NCI-H128 (cell line): ENCODE data around the gene PARD6B.

Experiments used
- DNase-seq: peaks from one replicate; lab custom pipeline; 2025; ENCODE audit not compliant: unreplicated experiment; lab: John Stamatoyannopoulos, UW

PARD6B gene

GRCh38 chr20:50723672-50724071, 7.7 kb upstream of the PARD6B start:
- DNase-seq, result no peak

GRCh38 chr20:50724112-50724725, 7.2 kb upstream of the PARD6B start:
- no peak for DNase-seq

- DNase-seq, result no peak
Measured at GRCh38 chr20:50724851-50725723, 6.3 kb upstream of the PARD6B start.

GRCh38 chr20:50725724-50726005, 5.7 kb upstream of the PARD6B start:
- DNase-seq, result no peak

- DNase-seq, result no peak
Measured at GRCh38 chr20:50726955-50727791, 4.2 kb upstream of the PARD6B start.

- no peak for DNase-seq
Measured at GRCh38 chr20:50727792-50728485, 3.4 kb upstream of the PARD6B start.

- no peak for DNase-seq
Measured at GRCh38 chr20:50728486-50728980, 2.8 kb upstream of the PARD6B start.

- no peak for DNase-seq
Measured at GRCh38 chr20:50728981-50729874, 2.2 kb upstream of the PARD6B start.

GRCh38 chr20:50729901-50730764, 1.2 kb upstream of the PARD6B start:
- no peak for DNase-seq

- DNase-seq, result no peak
Measured at GRCh38 chr20:50730765-50731054, 670 bp upstream of the PARD6B start.

- no peak for DNase-seq
Measured at GRCh38 chr20:50731930-50732690, 730 bp downstream of the PARD6B start.

- no peak for DNase-seq
Measured at GRCh38 chr20:50733644-50734349, 2.4 kb downstream of the PARD6B start.

- no peak for DNase-seq
Measured at GRCh38 chr20:50734730-50735679, 3.6 kb downstream of the PARD6B start.

- DNase-seq, result no peak
Measured at GRCh38 chr20:50735813-50736212, 4.4 kb downstream of the PARD6B start.

- DNase-seq, result no peak
Measured at GRCh38 chr20:50737352-50737751, 6.0 kb downstream of the PARD6B start.

GRCh38 chr20:50743087-50743486, 11.7 kb downstream of the PARD6B start:
- DNase-seq, result no peak
